ENCODE measurements around the gene HSFX2.
"Not testable (repeated sequence)": the region's sequence is repeated elsewhere in the genome, so short reads cannot be mapped to it uniquely, and the experiment has no call there.

The HSFX2 gene

DNA sequence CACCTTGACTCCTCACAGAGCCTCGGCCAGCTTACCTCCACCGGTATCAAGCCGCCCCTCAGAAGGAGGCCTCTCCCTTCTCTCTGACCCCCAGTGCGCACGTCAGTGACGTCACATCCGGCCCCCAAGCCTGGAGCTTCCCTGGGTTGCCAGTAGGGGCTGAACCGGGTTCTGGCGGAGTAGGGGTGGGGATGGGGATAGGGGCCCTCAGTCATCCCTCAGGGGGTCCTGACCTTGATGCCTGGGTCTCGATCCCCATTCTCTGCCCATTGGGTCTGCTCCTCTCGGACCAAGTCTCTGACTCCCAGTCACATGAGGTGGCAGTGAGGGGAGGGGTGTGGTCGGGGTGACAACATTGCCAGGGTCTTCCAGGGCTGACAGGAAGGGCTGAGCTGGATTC is 7.8 kb downstream of the HSFX2 start, which contains the start of gene MAGEA9B:
TSS of gene MAGEA9B (minus strand) at position 101 of the 400 bp plus-strand sequence. CDS start 4,280 bp downstream, outside the sequence.
- not testable (repeated sequence) for DNase-seq

GRCh38 chrX:149585631-149586030 is 9.5 kb downstream of the HSFX2 start:
- DNase-seq: not testable (repeated sequence)

DNA sequence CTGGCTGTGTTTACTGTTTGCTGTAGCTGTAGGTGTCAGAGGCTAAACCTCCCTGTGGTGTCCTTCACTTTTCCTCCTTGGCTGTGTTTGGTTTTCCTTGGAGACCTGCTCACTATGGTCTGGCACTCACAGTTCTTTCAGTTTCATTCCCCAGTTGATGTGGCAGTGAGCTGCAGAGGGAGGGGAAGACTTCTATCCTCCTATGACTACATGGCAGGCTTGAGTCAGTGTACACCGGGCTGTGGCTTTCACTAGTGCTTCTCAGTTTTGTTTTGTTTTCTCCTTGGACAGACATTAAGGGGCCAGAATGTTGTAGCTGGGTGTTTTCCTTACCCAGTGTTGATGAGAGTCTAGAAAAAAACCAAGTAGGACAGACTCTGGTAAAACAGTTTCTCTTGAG is 21.7 kb downstream of the HSFX2 start:
- not testable (repeated sequence) for DNase-seq

DNA sequence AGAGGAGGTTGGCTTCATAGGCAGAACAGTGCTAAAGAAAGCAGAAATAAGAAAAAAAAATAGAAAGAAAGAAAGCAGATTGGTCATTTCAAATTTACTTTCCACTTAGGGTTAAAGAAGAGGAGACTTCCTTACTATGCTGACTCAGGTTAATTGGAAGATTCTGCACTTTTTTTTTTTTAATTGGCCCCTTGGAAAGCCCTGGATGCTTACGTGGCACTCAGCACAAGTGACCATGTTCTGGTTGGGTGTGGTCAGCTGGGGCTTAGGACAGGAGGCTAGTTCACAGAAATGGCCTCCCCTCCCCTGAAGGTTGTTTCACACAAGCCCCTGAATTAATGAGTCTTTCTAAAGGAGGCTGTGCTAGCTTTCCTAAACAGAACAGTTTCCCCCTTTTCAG is 22.4 kb downstream of the HSFX2 start:
- DNase-seq: no peak

GRCh38 chrX:149571770-149572169 is 23.3 kb downstream of the HSFX2 start:
- no peak for DNase-seq

GRCh38 chrX:149570668-149571067 is 24.4 kb downstream of the HSFX2 start:
- no peak for DNase-seq

DNA sequence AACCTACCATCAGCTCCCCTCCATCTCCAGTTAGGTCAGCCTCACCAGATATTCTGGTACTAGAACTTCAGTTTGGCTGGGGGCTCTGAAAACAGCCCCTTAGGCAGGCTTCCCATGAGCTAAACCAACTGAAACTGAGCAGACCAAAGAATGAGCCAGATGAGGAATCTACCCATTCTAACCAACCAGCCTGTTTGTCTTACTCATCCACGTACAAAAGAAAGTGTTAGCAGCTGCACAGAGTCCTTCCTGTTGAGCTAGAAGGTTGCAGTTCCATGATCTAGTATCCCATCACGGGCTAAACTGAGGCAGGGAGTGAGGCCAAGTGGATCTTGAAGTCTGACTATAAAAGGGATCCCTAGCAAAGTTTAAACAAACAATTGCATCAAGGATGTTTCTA is 25.3 kb downstream of the HSFX2 start:
- no peak for DNase-seq

DNA sequence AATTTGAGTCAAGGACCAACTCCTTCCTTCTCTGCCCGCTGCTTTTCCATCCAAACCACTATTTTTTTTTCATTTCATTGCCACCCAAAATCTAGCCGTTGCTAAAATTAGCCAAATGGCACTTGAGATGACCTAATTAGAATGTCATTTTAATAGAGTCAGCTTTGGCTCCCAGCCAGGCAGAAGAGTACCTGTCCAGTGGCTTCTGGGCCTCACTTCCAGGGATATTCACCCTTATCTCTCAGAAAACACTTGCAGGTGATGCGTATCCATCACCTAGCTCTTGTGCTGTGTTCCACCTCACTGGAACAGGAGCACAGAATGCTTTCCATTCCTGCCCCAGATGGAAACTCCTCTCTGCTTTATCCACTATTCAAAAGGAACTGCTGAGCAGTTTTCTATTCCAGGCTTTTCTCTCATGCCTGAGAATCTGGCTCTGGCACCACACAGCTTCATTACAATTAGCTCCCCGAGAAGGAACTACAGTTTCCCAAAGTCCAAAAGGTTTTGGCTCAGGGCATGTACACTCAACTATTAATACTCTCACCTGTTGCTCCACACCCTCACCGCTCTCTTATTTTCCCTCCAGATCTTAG is 26.3 kb downstream of the HSFX2 start:
- DNase-seq: peak; percentile 27

DNA sequence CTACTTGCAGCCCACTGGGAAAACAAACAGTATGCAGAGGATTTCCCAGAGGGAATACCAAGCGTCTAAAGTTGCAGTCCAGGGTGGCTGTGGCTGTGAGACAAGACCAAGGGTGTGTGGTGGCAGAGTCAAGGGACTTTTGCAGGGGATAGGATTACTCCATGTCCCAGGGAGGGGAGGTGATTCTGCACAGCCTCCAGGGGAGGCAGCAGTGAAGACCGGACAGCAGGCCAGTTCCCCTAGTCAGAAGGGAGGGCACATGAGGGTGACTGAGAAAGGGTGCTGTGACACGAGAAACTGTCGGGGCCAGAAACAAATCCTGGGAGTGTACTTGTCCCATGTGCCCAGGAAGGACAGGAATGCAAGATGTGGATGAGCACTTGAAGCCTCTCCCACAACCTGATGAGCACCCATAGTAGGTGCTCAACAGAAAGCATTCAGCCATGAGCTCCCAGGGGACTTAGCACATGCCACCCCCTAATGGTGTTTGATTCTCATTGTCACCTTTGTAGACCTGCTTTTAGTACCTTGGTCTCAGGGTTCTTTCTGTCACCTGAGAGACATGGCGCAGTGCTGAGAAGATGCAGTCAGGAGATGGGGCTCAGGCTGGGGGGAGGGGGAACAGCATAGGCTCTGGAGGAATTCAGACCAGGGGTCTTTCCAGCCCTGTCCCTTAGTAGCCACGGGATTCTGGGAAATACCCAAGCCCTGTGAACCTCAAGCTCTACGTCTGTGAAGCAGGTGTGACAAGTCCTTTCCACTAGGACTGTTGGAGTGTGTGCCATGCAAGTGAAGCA is 27.3 kb downstream of the HSFX2 start:
- DNase-seq: no peak

- no peak for DNase-seq
These were observed 31.8 kb downstream of the HSFX2 start for GRCh38 chrX:149563359-149563758.

DNA sequence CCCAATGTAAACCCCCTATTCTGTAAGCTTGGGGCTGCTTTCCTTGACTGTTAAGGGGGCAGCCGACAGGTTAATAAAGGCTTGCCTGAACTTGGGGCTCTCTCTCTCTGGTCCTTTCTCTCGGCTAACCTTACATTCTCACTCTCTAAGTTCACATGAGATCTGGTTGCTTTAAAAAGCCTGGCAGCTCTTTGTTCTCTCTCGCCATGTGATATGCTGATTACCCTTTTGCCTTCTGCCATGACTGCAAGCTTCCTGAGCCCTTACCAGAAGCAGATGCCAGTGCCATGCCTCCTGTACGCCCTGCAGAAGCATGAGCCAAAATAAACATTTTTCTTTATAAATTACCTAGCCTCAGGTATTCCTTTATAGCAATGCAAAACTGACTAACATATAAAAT is 39.9 kb downstream of the HSFX2 start:
- not testable (repeated sequence) for DNase-seq

DNA sequence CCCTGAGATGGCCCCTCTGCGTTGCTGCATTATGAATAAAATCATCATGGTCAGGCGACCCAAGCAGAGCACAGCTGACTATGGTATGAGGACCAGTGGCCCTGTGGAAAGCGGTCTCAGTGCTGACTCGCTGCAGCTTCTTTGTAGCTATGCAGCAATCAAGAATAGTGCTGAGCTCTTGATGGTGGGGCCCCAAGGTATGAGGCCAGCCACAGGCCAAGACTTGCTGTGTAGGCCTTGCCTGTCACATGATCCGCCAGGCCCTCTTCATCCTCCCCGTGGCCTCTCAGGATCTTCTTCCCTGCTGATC is 43.2 kb downstream of the HSFX2 start:
- not testable (repeated sequence) for DNase-seq

DNA sequence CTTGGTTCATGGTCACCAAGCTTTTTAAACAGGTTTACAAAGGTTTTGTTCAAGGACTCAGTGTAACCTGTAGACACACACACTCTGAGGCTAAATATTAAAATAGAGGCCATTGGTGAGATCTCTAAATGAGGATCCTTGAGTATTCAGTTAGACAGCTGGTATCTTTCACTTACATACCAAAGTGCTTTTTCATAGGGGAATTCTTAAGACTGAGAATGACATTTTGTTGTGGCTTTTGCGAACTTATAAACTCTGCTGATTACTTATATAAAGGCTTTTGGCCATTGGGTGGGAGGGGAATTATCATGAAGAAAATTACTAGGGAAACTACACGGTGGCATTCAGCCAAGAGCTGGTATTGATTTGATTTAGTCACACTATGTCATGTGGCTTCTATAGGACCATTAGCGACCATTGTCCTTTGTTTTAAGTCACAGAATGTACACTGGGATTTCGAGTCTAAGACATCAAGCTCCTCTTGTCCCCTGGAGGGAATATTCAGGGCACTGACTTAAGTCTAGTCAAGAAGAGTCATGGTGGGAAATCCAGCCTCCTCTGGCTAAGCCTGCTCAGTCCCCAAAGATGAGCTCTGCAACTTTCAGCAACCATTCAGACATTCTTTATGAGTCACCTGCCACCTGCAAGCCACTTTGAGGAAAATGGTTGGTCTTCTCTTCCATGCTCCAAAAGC is 43.7 kb downstream of the HSFX2 start:
- DNase-seq: not testable (repeated sequence)

GRCh38 chrX:149550454-149550853 is 44.7 kb downstream of the HSFX2 start:
- not testable (repeated sequence) for DNase-seq

GRCh38 chrX:149549701-149550100 is 45.4 kb downstream of the HSFX2 start, which contains the start of gene HSFX3:
Gene HSFX3 (minus strand): TSS chrX:149549924. CDS start chrX:149549852, 72 bp downstream.
- DNase-seq: not testable (repeated sequence)

DNA sequence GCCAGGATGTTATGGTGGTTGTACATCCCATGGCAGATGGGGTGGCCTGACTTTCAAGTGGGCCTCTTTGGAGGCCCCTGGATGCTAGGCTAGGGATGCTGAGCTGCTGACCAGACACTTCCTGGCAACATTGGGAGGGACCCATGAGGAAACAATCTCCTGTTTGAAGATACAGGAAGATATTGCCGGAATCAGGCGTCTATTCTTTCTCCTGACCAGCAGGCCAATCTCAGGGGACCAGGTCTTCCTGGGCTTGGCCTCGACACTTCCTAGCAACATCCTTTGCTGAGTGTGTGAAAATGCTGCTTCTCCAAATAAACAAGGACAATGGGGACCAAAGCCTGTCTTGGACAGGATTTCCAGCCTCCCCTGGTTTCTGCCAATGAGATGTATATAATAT is 47.3 kb downstream of the HSFX2 start:
- not testable (repeated sequence) for DNase-seq

DNA sequence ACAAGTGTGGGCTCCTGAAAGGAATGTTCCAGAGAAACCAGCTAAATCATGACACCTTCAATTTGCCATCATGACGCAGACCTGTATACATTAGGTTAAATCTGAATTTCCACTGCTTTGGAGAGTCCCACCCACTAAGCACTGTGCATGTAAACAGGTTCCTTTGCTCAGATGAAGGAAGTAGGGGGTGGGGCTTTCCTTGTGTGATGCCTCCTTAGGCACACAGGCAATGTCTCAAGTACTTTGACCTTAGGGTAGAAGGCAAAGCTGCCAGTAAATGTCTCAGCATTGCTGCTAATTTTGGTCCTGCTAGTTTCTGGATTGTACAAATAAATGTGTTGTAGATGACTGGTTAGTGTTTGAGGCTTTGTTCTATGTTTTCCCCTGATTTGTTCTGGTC is 48.2 kb downstream of the HSFX2 start:
- not testable (repeated sequence) for DNase-seq

GRCh38 chrX:149545545-149546543 is 49.3 kb downstream of the HSFX2 start:
- DNase-seq: not testable (repeated sequence)

Measured in NCI-H510A treated with DMSO at 0.1 percent for 48 hours (cell line).